Measurements from ENCODE around the gene ZC3H10. TPM values are rescaled to one million over a fixed set of nuclear protein-coding genes. Genes with fewer than 3 reads are reported as not detected.

ZC3H10 gene
- total RNA-seq, 1 donor from 2014 or later: 3.0 TPM

GRCh38 chr12:56082967-56083366 lies 35.1 kb upstream of the ZC3H10 start:
- no peak for DNase-seq (ENCODE audit: low read depth)
- no peak for TF ChIP-seq CTCF (IDR thresholded peaks at IDR 0.05; ENCODE audit: insufficient read depth, low read length, poor library complexity, severe bottlenecking)
- Histone ChIP-seq H3K4me3 (ENCODE audit: low read depth, low read length) (no peak overlapping the region), H3K36me3 (ENCODE audit: control insufficient read depth, insufficient read depth, low read length) (no peaks in the 10 kb centered on the region), H3K27me3 (ENCODE audit: control insufficient read depth, insufficient read depth, low read length) (peaks cover 7% of the 10 kb centered on the region)

- H3K36me3 ChIP-seq (ENCODE audit: control insufficient read depth, insufficient read depth, low read length): no peaks in the 10 kb centered on the region
- TF ChIP-seq CTCF (IDR thresholded peaks at IDR 0.05; ENCODE audit: insufficient read depth, low read length, poor library complexity, severe bottlenecking): peak; percentile 26
- H3K4me3 ChIP-seq (ENCODE audit: low read depth, low read length): no peak overlapping the region
- no peak for DNase-seq (ENCODE audit: low read depth)
- peaks cover 7% of the 10 kb centered on the region for H3K27me3 ChIP-seq (ENCODE audit: control insufficient read depth, insufficient read depth, low read length)
These were observed 33.0 kb upstream of the ZC3H10 start for GRCh38 chr12:56084958-56085543.

- Histone ChIP-seq H3K27me3 (ENCODE audit: control insufficient read depth, insufficient read depth, low read length) (no peaks in the 10 kb centered on the region), H3K36me3 (ENCODE audit: control insufficient read depth, insufficient read depth, low read length) (no peaks in the 10 kb centered on the region), H3K4me3 (ENCODE audit: low read depth, low read length) (no peak overlapping the region)
- no peak for TF ChIP-seq CTCF (IDR thresholded peaks at IDR 0.05; ENCODE audit: insufficient read depth, low read length, poor library complexity, severe bottlenecking)
- DNase-seq (ENCODE audit: low read depth): no peak
These were observed 32.0 kb upstream of the ZC3H10 start for GRCh38 chr12:56086096-56086495.

- no peak for TF ChIP-seq CTCF (IDR thresholded peaks at IDR 0.05; ENCODE audit: insufficient read depth, low read length, poor library complexity, severe bottlenecking)
- no peak for DNase-seq (ENCODE audit: low read depth)
- Histone ChIP-seq H3K4me3 (ENCODE audit: low read depth, low read length) (no peak overlapping the region), H3K27me3 (ENCODE audit: control insufficient read depth, insufficient read depth, low read length) (no peaks in the 10 kb centered on the region), H3K36me3 (ENCODE audit: control insufficient read depth, insufficient read depth, low read length) (no peaks in the 10 kb centered on the region)
These were observed 31.5 kb upstream of the ZC3H10 start for GRCh38 chr12:56086608-56087007.

- DNase-seq (ENCODE audit: low read depth): no peak
- H3K36me3 ChIP-seq (ENCODE audit: control insufficient read depth, insufficient read depth, low read length): no peaks in the 10 kb centered on the region
- TF ChIP-seq CTCF (IDR thresholded peaks at IDR 0.05; ENCODE audit: insufficient read depth, low read length, poor library complexity, severe bottlenecking): no peak
- no peaks in the 10 kb centered on the region for H3K27me3 ChIP-seq (ENCODE audit: control insufficient read depth, insufficient read depth, low read length)
- H3K4me3 ChIP-seq (ENCODE audit: low read depth, low read length): no peak overlapping the region
These were observed 30.8 kb upstream of the ZC3H10 start for GRCh38 chr12:56087220-56087619.

- DNase-seq (ENCODE audit: low read depth): no peak
- no peaks in the 10 kb centered on the region for H3K36me3 ChIP-seq (ENCODE audit: control insufficient read depth, insufficient read depth, low read length)
- no peak for TF ChIP-seq CTCF (IDR thresholded peaks at IDR 0.05; ENCODE audit: insufficient read depth, low read length, poor library complexity, severe bottlenecking)
- no peaks in the 10 kb centered on the region for H3K27me3 ChIP-seq (ENCODE audit: control insufficient read depth, insufficient read depth, low read length)
- no peak overlapping the region for H3K4me3 ChIP-seq (ENCODE audit: low read depth, low read length)
These were observed 20.3 kb upstream of the ZC3H10 start for GRCh38 chr12:56097738-56098137.

All from kidney epithelial cell (primary cell).